Epidermal melanocyte (primary cell): ENCODE measurements around the gene EXOC3.
A peak's percentile ranks its signal among the peaks of the same experiment; 100 is the strongest.

Source experiments
- DNase-seq: peaks from one replicate; pipeline ENCODE4 v3.0.0; 2011; ENCODE audit warnings: low spot score; ENCODE audit not compliant: insufficient read length

The EXOC3 gene

GRCh38 chr5:407051-407450, 35.9 kb upstream of the EXOC3 start:
- no peak for DNase-seq

GRCh38 chr5:407801-408268, 35.1 kb upstream of the EXOC3 start:
- no peak for DNase-seq

- DNase-seq = peak; percentile 13
These were observed 32.0 kb upstream of the EXOC3 start for GRCh38 chr5:410911-411517.

- DNase-seq = no peak
These were observed 31.2 kb upstream of the EXOC3 start for GRCh38 chr5:411728-412127.

GRCh38 chr5:414991-415927, 27.7 kb upstream of the EXOC3 start:
- DNase-seq = peak; percentile 60

- no peak for DNase-seq
These were observed 26.9 kb upstream of the EXOC3 start for GRCh38 chr5:415928-416635.

GRCh38 chr5:416636-416960, 26.4 kb upstream of the EXOC3 start:
- DNase-seq = no peak

- peak; percentile 69 for DNase-seq
These were observed 25.4 kb upstream of the EXOC3 start for GRCh38 chr5:417301-418161.

- DNase-seq = no peak
These were observed 24.5 kb upstream of the EXOC3 start for GRCh38 chr5:418162-419121.

- no peak for DNase-seq
These were observed 23.0 kb upstream of the EXOC3 start for GRCh38 chr5:419970-420369.

- DNase-seq = no peak
These were observed 22.2 kb upstream of the EXOC3 start for GRCh38 chr5:420632-421286.

- no peak for DNase-seq
These were observed 21.6 kb upstream of the EXOC3 start for GRCh38 chr5:421287-421880.

- no peak for DNase-seq
These were observed 21.1 kb upstream of the EXOC3 start for GRCh38 chr5:421901-422300.

GRCh38 chr5:422323-423232, 20.4 kb upstream of the EXOC3 start:
- no peak for DNase-seq

GRCh38 chr5:423233-423565, 19.8 kb upstream of the EXOC3 start:
- DNase-seq = no peak

- no peak for DNase-seq
These were observed 19.2 kb upstream of the EXOC3 start for GRCh38 chr5:423626-424261.

- no peak for DNase-seq
These were observed 18.5 kb upstream of the EXOC3 start for GRCh38 chr5:424301-425110.
